HG02981 (cell line): ENCODE data around the gene CCL28.
"Not testable (repeated sequence)": the region's sequence is repeated elsewhere in the genome, so short reads cannot be mapped to it uniquely, and the experiment has no call there.

Experiments used
- ATAC-seq: cut with Tn5 transposase; IDR thresholded peaks from one replicate; pipeline ENCODE4 v1.9.1; 2021; ENCODE audit warnings: mild to moderate bottlenecking, moderate library complexity; ENCODE audit not compliant: unreplicated experiment

The CCL28 gene, protein sequence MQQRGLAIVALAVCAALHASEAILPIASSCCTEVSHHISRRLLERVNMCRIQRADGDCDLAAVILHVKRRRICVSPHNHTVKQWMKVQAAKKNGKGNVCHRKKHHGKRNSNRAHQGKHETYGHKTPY

DNA sequence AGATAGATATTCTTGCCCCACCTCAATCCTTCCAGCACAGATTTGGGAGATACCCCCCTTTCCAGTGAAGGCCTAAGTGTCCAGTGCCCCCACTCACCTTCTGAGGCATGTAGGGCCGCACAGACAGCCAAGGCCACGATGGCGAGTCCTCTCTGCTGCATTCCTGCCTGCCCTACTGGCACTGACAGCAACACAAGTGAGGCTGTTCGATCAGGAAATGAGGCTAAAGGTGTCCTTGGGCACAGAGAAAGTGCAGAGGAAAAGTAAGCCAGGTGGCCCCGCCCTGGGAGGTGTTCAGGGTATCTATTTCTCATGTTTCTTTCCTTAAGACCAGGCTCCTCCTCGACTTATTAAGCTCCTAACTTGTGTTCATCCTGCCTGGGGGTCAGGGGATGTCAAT lies at the start of gene CCL28:
Gene CCL28, minus strand, starts transcription at position 236 of the 400 bp plus-strand sequence. Its CDS starts 75 bp downstream, at position 161.
- ATAC-seq = no peak

DNA sequence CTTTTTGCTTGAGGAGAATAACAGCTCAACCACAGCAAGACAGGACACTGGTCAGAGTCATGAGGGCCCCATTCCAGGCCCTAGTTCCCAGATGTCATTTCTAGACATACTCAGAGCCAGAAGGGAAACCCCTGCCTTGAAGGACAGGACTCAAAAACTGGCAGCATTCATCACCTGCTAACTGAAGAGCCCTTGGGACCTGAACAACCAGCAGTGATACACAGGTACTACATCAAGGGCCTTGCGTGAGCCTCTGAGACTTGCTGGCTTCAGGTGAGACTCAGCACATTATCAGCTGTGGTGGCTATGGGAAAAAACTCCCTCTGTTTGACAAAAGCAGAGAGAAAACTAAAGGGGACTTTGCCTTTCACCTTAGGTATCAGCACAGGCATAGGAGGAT lies 48.9 kb upstream of the CCL28 start:
- no peak for ATAC-seq

DNA sequence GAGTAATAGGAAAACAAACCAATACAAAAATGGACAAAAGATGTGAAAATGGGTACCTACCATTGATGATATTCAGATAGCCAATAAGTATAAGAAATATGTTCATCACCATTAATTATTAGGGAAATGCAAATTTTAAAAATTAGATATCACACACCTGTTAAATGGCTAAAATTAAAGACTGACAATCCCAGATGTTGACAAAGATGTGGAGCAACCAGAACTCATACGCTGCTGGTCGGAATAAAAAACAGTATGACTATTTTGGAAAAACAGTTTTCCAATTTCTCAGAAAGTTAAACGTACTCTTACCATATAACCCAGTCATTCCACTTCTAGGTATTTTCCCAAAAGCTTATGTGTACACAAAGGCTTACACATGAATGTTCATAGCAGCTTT lies 44.4 kb upstream of the CCL28 start:
- ATAC-seq = no peak

DNA sequence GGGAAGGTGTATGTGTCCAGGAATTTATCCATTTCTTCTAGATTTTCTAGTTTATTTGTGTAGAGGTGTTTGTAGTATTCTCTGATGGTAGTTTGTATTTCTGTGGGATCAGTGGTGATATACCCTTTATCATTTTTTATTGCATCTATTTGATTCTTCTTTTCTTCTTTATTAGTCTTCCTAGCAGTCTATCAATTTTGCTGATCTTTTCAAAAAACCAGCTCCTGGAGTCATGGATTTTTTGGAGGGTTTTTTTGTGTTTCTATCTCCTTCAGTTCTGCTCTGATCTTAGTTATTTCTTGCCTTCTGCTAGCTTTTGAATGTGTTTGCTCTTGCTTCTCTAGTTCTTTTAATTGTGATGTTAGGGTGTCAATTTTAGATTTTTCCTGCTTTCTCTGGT lies 29.4 kb upstream of the CCL28 start:
- ATAC-seq = not testable (repeated sequence)

DNA sequence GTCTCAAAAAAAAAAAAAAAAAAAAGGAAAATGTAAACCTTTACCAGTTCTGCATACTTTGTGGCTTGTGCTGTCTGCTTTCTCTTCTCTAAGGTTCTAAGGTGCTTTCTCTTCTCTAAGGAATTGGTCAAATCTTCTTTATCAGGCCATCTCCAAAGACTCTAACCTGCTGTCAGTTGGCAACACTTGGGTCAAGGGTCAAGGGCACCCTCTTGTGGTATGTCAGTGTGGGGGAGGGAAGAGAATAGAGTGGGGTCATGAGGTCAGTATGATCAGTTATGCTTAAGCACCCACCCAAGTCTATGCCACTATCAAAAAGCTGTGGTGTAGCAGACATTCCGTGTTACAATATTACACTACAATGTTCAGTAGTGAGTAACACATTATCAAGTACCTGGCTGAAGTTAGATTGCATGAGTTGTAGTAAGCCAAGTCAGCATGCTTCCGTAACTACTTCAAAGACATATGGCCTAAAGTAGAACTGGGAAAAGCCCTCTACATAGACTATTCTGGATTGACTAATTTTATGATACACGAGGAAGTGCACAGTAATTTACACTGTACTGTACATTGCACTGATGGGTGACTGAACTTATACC lies 25.0 kb upstream of the CCL28 start:
- no peak for ATAC-seq

DNA sequence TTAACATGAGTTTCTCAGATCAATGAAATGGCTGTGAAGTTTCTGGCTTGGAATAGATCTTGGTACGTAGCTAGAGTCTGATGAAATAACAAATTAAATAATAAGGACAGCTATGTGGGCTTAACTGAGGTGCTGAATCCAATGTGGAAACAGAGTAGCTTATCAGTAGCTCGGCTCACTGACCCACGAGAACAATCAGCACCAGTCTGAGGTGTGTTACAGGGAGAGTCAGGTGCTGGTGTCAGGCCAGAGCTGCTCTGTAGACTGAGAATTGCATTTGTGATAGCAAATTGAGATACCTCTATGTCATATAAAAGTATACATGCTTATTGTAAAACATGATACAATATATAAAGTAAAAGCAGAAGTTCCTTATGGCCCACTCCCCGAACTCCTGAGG lies 21.2 kb upstream of the CCL28 start:
- ATAC-seq = no peak

DNA sequence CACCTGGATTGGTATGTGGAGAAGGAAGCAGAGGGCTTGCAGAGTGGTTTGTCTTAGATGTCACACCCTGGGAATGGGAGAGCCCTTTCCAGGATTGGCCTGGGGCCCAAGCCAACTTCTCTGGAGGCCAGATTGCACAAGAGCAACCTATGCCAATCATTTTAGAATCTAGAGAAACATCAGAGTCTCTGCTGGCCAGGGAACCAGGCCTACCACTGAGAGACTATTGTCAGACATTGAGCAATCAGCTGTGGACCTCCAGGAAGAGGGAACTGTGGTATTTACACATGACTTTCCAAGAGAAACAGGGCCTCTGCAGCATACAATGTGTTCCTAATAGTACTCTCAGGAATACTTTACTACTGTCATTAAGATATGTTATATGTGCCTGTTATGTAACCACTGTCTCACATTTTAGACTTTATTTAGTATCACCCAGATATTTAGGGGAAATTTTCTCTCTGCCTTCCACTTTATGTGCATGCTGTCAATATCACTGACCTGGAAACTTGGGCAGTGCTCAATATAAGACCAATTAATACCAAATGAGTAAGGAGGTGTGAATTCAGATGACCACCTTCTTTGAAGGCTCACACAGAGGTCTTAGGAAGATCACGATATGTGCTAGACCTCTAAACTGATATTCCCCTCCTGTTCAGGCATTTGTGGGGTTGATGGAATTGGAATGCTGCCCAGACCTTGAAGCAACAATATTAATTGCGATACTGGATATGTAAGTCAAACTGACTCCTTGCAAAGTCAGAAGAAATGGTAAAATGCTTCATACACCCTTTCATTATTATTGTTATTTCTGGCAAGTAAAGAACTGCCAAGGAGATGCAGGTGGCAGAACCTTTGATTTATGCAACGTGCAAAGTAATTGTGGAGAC lies 20.5 kb upstream of the CCL28 start:
- ATAC-seq = no peak

DNA sequence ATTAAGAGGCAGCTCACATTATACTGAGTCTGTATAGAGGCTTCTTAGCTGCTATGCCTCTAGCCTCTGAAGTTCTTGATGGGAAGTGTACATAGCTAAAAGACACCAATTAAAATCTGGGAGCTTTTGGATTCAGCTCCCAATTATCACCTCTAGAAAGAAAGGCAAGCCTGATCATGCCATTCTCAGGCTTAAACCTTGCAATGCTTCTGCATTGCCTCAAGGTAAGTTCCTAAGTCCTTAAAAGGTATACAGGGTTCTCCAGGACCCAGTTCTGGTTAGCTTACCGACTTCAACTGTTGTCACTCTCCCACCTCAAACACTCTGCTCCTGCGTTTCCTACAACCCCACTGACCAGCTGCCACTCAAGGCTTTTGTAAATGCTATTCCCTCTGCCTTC lies 17.5 kb upstream of the CCL28 start:
- ATAC-seq = no peak

DNA sequence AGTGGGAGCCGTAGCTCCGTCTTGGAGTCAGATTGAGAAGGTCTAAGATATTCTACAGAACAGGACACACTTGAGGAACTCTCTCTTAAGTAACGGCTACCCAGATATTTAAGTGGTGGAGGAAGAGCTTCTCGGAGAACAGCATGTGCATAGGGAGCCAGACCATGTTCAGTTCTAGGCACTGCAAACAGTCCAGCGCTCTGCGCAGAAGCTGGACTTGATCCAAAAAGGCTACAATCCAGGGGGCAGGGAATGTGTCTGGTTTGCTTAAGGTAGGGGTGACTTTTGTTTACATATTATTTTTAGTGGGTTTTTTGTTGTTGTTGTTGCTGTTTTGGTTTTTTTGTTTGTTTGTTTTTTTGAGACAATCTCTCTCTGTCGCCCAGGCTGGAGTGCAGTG lies 16.8 kb upstream of the CCL28 start:
- no peak for ATAC-seq

DNA sequence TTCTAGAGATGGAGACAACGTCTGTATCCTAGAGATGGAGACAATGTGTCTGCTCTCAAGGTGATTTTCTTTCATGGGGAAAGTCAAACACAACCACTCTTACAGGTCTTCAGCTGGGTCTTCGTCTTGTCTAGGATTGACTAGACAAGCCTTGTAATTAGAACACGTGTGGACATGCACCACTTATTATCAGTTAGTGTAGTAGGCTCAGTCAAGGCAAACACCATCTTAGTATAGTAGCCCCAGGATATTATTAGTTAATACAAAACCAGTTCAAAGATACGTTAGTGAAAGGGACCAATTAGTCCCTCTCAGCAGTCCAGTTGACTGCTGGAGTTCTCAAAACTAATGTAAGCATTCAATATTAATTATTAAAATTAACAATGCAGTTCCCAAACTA lies 15.1 kb upstream of the CCL28 start:
- ATAC-seq = no peak

DNA sequence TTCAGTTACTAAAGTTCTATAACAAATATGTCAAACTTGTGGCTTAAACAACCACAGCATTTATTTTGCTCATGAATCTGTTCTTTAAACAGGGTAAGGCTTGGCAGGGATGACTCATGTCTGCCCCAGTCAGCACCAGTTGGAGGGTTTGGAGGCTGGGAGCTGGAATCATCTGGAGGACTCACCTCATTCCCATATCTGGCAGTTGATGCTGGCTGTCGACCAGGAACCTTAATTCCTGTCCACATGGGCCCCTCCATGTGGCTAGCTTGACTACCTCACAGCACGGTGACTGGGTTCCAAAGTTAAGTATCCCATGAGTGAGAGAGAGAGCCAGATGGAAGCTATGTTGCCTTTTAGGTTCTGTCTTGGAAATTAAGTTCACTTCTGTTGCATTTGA lies 13.8 kb upstream of the CCL28 start:
- no peak for ATAC-seq

DNA sequence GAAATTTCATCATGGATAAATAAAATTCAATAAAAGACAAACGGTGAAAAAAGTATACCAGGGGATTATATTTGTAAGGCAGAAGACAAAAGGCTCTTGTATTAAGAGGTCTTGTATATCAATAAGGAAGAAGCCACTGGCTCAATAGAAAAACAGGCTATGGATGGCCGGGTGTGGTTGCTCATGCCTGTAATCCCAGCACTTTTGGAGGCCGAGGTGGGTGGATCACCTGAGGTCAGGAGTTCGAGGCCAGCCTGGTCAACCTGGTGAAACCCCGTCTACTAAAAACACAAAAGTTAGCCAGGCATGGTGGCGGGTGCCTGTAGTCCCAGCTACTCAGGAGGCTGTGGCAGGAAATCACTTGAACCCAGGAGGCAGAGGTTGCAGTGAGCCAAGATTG lies 10.9 kb upstream of the CCL28 start:
- not testable (repeated sequence) for ATAC-seq

DNA sequence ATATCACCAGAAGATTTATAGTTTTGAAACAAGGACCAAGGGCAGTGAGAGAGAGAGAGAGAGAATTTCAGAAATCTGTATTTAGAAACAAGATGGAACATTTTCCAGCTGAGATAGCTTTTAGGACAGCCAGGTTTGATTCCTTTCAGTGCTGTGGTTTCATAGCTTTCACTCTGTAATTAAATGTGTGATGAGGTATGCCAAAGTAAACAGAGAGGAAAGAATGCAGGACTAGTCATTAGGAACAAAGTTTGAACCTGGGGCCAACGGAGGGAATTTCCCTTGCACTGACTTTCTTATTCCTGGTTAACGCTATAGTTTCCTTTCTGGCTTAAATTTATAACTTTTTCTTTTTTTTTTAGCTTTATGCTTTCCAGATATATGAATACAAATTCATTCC lies 10.0 kb upstream of the CCL28 start:
- no peak for ATAC-seq

DNA sequence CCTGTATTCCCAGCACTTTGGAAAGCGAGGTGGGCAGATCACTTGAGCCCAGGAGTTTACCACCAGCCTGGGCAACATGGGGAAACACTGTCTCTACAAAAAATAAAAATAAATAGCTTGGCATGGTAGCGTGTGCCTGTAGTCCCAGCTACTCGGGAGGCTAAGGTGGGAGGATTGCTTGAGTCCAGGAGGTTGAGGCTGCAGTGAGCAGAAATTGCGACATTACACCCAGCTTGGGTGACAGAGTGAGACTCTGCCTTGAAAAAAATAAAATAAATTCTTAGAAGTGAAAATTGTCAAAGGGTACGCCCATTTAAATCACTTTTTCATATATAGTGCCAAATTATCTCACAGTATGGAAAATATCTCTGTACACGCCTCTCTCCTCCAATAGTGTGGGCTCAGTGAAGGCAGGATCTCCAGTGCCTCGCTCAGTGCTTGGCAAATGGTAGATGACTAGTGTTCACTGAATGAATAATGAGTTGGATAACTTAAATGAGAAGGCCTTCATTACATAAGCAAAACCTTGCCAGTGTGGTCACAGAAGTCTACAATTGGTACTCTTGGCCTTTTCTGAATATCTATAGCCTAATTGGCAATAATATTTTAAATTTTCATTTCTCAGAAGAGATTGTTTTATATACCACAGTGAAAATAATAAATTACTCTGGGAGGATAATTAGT lies 9.4 kb upstream of the CCL28 start:
- no peak for ATAC-seq

DNA sequence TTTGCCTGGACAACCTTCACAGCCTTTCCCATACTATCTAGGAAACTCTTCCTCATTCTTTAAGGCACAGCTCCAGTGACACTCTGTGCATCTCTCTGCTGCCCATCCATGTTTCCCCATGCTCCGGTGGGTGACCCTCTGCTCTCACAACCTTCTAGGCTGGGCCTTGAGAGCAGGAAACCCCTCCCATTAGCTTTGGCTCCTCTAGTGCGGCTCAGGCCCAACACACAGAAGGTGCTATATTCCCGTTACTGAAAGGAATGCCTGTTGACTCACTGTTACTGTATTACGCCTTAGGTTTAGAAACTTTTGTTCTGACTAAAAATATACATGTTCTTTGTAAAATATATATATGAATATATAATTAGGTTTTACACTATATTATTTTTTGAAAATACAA lies 8.1 kb upstream of the CCL28 start:
- no peak for ATAC-seq

DNA sequence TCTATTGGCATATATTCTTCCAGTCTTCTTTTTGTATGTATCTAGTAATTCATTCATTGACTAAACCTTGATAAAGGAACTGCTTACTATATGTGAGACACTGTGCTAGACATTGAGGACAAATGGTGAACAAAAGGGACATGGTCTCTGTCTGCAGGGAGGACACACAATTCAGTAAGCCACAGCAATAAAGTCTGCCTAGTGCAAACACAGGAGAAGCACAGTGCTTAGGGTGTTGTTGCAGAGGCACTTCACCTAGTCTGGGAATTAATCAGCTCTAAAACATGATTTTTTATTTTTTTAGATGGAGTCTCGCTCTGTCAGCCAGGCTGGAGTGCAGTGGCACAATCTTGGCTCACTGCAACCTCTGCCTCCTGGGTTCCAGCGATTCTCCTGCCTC lies 6.4 kb upstream of the CCL28 start:
- no peak for ATAC-seq

DNA sequence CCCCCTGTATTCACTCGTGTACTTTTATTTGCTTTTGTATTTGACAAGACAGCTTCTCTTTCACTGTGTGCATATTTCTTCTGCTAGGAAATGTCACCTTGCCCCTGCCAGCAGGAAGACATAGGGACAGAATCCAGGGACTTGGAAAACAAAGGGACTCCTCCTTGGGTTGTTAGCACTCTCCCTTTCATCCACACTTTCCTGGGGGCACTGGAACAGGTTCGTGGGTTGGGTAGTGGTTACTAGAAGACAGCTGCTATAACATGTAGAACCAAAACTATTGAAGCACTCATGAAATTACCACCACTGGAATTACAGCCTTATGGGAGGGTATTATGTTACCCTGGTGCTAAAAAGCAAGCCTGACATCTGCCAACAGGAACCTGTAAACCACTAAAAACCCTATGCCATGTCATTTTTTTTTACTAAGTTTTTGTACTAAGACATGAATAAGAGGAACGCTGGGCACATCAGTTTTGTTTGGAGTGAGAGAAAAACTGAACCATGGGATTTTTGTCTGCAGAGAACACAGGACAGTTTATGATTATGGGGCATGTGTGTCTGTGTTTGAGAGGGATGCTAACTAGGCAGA lies 4.7 kb upstream of the CCL28 start:
- no peak for ATAC-seq

DNA sequence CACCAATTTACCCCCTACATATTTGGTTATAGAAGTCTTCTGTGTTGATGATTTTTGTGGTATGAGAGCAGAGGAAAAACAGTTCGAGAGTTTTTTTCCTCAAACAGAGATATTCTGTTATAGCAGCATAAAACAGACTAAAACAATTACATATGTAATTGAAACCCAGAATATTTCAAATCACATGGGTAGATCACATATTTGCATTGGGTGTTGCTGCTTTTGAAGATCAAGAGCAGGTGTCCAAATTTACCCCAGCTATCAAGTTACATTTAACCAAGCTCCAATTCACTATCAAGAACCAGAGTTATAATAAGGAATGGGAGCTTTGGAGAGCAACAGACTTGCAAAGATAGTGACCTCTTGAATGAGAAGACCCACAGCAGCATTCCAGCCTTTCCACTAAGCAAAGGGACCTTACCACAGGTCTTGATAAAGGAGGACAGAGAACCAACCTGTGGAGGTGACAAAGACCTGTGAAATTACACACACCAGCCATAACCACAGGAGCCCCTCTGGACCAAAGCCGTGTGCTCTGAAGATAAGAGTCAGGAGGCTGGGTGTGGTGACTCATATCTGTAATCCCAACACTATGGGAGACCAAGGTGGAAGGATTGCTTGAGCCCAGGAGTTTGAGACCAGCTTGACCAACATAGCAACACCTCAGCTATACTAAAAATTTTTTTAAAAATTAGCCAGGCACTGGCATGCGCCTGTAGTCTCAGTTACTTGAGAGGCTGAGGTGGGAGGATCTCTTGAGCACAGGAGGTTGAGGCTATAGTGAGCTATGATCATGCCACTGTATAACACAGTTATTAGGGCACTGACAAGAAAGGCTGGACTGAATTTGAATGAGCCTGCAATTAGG lies 4.0 kb upstream of the CCL28 start:
- no peak for ATAC-seq

DNA sequence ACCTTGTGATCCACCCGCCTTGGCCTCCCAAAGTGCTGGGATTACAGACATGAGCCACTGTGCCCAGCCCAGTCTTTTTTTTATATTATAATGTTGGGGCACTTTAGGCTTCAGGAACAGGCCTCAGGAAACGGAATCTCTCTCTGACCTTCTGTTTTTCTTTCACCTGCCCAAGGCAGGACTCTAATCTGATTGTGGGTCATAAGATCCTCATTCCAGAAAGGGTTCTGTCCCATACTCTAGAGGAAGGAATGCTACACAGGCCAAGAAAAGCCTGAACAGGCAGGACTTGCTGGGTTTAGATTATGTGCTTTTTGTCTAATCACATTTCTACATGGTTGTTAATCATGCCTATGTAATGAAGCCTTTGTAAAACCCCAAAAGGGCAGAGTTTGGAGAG lies 1.8 kb upstream of the CCL28 start:
- no peak for ATAC-seq

DNA sequence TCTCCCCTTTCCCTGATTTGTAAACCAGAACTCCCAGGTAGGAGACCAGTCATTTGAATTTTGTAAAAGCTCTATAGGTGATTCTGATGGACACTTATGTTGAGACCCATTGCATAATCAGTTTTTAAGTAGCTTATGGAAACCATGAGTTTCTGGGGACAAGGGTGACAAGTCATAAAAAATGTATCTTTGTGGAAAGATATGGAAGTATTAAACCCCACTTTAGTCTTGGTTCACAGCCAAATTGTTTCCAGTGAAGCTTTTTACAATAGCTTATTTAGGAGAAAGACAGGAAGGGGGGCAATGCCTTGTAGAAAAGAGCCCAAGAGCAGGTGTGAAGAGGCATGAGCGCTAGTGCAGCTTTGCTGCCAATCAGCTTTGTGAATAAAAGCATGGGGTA lies 453 bp upstream of the CCL28 start:
- no peak for ATAC-seq
